GM18858 (cell line): ENCODE data around the gene FCRL2.

Source experiments
- ATAC-seq: cut with Tn5 transposase; IDR thresholded peaks from one replicate; pipeline ENCODE4 v1.9.1; 2021; ENCODE audit not compliant: unreplicated experiment

The FCRL2 gene

GRCh38 chr1:157776971-157777391, at the start of gene FCRL2:
Gene FCRL2, minus strand, starts transcription at chr1:157777132. Its CDS starts 59 bp downstream, at chr1:157777073.
- ATAC-seq, result peak; percentile 49

GRCh38 chr1:157820299-157820698, 43.4 kb upstream of the FCRL2 start:
- ATAC-seq, result no peak

DNA sequence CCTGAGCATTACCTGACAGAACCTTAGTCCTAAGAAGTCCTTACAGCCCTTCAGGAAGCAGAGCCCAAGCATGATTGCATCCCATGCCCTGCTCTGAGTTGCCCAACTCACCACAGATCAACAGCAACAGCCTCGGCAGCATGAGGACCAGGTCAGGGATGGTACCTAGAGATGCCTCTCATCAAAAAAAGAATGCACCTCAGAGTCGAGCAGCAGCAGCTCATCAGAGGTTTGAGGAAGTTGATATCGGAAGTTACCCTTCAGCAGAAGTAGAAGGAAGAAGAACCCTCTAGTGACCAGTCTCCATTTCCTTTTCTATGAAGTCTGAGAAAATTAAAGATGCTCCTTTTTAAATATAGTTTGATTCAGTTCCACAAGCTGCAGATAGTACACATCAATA, 43.0 kb upstream of the FCRL2 start, which contains the start of gene FCRL1:
FCRL1 (minus strand) TSS at position 225 of the 400 bp plus-strand sequence; CDS start at position 142, 83 bp downstream.
- no peak for ATAC-seq

DNA sequence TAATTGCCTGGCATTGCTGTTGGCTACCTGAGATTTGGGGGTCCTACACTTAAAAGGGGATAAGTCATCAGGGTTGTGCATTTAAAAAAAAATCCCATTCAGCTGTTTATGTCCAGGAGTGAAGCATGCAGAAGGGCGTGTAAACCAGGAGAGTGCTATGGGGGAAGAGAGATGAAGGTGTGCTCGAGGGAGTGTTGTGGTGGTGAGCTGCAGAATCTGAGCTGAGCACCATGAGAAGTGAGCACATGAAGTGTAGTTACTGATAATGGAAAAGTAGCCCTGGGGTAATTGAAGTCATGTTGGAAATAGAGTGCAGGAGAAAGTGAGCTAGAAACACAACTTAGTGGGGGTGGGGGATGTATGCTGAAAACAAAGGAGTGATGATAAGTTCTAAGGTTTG, 42.3 kb upstream of the FCRL2 start:
- no peak for ATAC-seq

GRCh38 chr1:157813269-157813668, 36.3 kb upstream of the FCRL2 start:
- ATAC-seq, result no peak

- peak; percentile 85 for ATAC-seq
Observed at GRCh38 chr1:157806431-157807149, 29.7 kb upstream of the FCRL2 start.

DNA sequence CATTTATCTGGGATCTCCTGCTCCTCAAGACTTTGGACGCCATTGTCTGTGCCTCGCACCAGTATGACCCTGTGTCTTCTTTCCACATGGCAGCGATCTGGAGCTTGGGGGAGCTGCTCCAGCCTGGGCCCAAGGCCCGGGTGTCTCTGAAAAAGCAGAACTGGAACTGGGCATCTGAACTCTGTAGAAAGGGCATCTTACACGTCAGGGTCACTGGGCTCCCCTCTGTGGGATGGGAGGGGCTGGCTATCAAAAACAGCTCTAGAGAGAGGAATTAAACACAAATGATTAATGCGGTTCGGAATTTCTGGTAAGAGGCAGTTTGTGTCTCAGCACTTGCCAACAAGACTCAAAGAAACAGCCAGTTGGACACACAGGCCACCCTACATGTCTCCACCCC, 26.9 kb upstream of the FCRL2 start:
- no peak for ATAC-seq

- no peak for ATAC-seq
Observed at GRCh38 chr1:157799996-157800395, 23.1 kb upstream of the FCRL2 start.

GRCh38 chr1:157798211-157798610, 21.3 kb upstream of the FCRL2 start:
- no peak for ATAC-seq

DNA sequence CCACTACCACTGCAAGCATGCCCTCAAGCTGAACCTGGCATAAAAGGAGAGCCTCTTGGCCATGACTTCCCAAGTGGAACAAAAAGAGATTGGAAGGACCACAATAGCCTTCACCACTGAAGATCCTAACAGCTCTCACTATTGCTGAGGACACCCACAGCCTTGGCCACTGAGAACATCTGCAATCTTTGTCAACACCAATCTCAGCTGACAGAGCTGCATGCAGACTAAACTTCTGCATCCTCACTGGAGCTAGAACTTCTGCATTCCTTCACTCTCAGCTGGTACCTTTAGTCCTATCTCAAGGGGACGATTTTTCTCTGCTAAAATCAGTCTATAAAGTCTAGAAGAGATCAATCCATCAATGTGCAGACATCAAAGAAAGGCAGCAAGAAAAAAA, 8.3 kb upstream of the FCRL2 start:
- no peak for ATAC-seq

DNA sequence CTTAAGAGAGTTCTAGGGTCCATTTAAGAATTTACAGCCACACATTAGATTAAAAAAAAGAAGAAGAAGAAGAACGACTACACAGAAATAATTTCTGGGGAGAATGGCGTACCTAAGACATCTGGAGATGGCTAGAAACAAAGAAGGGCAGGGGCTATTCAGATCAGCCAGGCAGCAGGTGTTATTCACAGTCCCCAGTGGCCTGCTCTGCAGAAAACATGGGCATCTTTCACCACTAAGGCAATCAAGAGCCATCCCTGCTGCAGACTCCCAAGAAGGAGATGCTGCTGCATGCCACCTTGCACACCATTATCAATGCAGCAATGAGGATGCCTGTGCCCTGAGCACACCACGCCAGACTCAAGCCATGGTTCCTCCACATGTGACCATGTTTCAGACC, 7.9 kb upstream of the FCRL2 start:
- ATAC-seq, result no peak

DNA sequence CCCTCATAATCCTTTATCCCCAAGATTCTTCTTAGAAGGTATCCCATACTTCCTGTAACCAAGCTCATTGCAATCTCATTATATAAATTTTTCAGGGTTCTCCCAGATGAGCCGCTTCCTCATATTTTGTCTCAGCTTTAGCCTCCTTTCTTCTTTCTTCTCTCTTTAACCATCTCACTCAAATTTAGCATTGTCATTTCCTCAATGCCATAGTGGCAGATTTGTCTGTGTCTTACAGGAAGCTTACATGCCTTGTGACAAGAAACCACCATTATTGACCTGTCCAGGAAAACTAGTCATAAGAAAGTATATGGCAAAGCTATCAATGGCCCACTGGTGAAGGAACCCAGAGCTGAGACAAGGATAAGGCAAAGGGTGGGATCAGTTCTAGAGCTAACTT, 6.0 kb upstream of the FCRL2 start:
- no peak for ATAC-seq

DNA sequence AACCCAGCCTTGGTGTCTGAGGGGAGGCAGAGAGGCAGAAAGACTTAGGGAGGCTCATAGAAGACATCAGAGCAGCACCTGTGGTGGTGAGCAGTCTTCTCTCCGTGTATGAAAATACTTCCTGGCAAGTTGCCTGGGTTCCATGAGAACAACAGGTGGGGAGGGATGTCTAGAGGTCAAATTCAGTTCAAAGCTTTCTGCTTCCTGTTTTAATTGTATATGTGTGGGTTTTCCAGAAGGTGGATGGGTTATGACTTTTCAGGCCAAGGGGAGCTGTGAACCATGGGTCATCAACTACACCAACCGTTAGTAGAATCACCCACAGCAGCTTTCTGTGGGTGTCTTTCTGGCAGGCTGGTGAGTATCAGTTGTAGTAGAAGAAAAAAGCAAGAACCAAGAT, 4.1 kb upstream of the FCRL2 start:
- peak; percentile 50 for ATAC-seq

GRCh38 chr1:157775101-157775870, 1.6 kb downstream of the FCRL2 start:
- no peak for ATAC-seq

DNA sequence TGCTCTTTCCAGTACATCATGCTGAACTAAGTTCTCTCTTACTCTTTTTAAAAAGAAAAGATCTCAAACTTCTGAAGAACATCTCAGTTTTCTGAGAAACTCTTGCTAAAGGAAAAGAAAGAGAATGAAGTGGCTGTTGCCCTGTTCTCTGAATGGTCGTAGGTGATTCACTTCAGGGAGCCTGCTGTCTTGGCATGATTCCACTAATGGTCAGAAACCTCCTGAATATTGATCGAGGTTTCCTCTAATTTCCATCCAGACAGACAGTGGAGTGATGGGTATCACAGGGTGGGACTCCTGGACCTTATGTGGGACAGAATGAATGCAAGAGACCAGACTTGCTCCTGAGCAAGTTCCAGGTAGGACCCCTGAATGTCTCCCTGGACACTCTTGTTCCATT, 2.5 kb downstream of the FCRL2 start:
- no peak for ATAC-seq

- peak; percentile 32 for ATAC-seq
Observed at GRCh38 chr1:157773493-157774350, 3.2 kb downstream of the FCRL2 start.

GRCh38 chr1:157771661-157772425, 5.1 kb downstream of the FCRL2 start:
- ATAC-seq, result no peak

GRCh38 chr1:157770442-157771043, 6.4 kb downstream of the FCRL2 start:
- no peak for ATAC-seq

- no peak for ATAC-seq
Observed at GRCh38 chr1:157766792-157767191, 10.1 kb downstream of the FCRL2 start.

GRCh38 chr1:157758018-157758417, 18.9 kb downstream of the FCRL2 start:
- ATAC-seq, result no peak
